Mucosa of descending colon (tissue), 3 donors: ENCODE results near the gene ZNF689. TPM values are rescaled to one million over a fixed set of nuclear protein-coding genes. Genes with fewer than 3 reads are reported as not detected.
"Not testable (repeated sequence)": the region's sequence is repeated elsewhere in the genome, so short reads cannot be mapped to it uniquely, and the experiment has no call there.

Experiments
- ATAC-seq: fragments of 200-7000 bp; cut with Tn5 transposase; one replicate; pipeline ENCODE4 v1.9.1; 2020; ENCODE audit warnings: mild to moderate bottlenecking, moderate library complexity
- DNase-seq, 3 donors: peaks; one replicate each; pipeline ENCODE4 v3.0.0-alpha.2; 2020
- H3K36me3 ChIP-seq: fragments of 200-600 bp; one replicate; pipeline ENCODE4 v1.8.0; 2021; ENCODE audit warnings: low read depth, mild to moderate bottlenecking
- H3K4me1 ChIP-seq: fragments of 200-600 bp; one replicate; pipeline ENCODE4 v1.8.0; 2021; ENCODE audit warnings: low read depth, mild to moderate bottlenecking
- H3K4me3 ChIP-seq: fragments of 200-600 bp; one replicate; pipeline ENCODE4 v1.8.0; 2021; ENCODE audit warnings: mild to moderate bottlenecking
- H3K9me3 ChIP-seq: fragments of 200-600 bp; one replicate; pipeline ENCODE4 v1.8.0; 2021; ENCODE audit warnings: mild to moderate bottlenecking
- CTCF ChIP-seq: fragments of 200-600 bp; IDR thresholded peaks from one replicate; pipeline ENCODE4 v1.8.0; 2022; ENCODE audit warnings: antibody characterized with exemption, mild to moderate bottlenecking
- intact Hi-C, 2 donors: fragments of 100-400 bp; cut with DNase I in 1 of 2; cut with micrococcal nuclease in 1 of 2; formaldehyde crosslinking; loops; one replicate each; pipeline versions ENCODE4 v1.11.0 to v1.11.1; 2022; cut with DNase I, micrococcal nuclease
- total RNA-seq, 3 donors: library from RNA; stranded (reverse); fragmentation: NEBNext Ultra II Directional in 2 of 3; extraction: Animal tissue kit (Norgen Biotek cat#: 25700) in 2 of 3; gene quantifications; one replicate each; pipeline versions ENCODE4 v1.2.1 to v1.2.4, GENCODE V29; 2021 to 2023
- donor health status: DM: no; HTN: no; CAD: no; lungs with moderate emphysema.
- donor health status: DM: no; HTN: no; CAD: no.
- donor health status: DM: no; HTN: yes; CAD: no.

The ZNF689 gene
- total RNA-seq, 3 donors from 2014 or later, result 7.6 to 10.7 (median 10.5) TPM

- no peak for ATAC-seq
- TF ChIP-seq CTCF, result no peak
- Histone ChIP-seq H3K4me3 (no peak overlapping the region), H3K36me3 (peaks cover 4% of the 10 kb centered on the region), H3K4me1 (peaks cover 1% of the 10 kb centered on the region), H3K9me3 (no peaks in the 10 kb centered on the region)
- DNase-seq, result no peak
- intact Hi-C loops, result no loop called here
Measured at GRCh38 chr16:30603945-30604315, 6.3 kb downstream of the ZNF689 start.

DNA sequence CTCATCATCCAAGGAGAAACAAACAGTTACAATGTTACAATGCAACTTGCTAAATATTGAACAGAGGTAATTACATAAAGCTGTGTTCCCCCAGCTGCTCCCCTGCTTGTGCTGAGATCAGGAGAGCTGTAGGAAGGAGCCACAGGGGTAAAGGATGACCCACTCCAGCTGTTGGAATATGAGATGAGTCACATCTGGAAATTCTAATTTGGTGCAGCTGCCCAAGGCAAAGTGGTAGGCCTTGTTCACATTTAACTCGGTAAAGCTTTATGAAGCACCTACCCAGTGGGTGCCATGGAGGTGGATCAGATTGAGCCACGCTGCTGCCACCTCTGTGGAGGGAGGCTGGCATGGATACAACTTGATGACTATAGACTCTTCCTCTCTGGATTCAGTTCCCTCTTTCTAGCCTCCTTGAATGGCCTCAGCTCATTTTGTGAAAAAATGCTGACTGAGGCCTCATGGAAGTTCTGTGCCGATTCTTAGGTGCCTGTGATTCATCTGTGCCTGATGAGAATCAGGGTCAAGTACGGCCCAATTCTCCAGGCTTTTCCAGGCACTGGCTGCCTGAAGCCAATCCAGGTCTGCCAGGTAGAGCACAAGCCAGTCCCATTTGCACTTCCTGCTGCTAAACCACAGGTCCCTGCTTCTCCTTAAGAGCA lies 7.4 kb downstream of the ZNF689 start:
- DNase-seq (no peak), ATAC-seq (no peak)
- TF ChIP-seq CTCF, result no peak
- H3K36me3 ChIP-seq, result peaks cover 4% of the 10 kb centered on the region
- intact Hi-C loops, result no loop called here
- no peak overlapping the region for H3K4me3 ChIP-seq
- H3K9me3 ChIP-seq, result no peaks in the 10 kb centered on the region
- peaks cover 6% of the 10 kb centered on the region for H3K4me1 ChIP-seq

- peaks cover 4% of the 10 kb centered on the region for H3K36me3 ChIP-seq
- TF ChIP-seq CTCF, result no peak
- ATAC-seq, result no peak
- peaks cover 6% of the 10 kb centered on the region for H3K4me1 ChIP-seq
- no peaks in the 10 kb centered on the region for H3K9me3 ChIP-seq
- intact Hi-C loops, result no loop called here
- no peak overlapping the region for H3K4me3 ChIP-seq
- no peak for DNase-seq
Measured at GRCh38 chr16:30601966-30602365, 8.2 kb downstream of the ZNF689 start.

DNA sequence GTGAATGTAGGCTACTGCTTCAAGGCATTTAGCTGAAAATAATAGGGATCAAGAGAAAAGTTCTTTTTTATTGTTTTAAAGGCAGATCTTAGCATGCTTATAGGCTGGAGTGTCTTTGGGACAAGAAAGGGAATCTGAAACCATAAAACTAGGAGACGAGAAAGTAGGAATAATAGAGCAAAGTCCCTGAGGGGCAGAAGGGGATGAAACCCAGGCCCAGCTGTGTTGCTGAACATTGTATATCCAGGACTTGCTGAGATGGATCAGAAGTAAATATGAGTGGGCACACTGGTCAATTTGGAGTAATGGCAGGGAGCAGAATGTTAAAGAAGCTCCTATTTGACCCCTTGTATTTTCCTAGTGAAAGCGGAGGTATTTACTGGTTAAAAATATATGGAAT lies 9.3 kb downstream of the ZNF689 start:
- TF ChIP-seq CTCF, result no peak
- Histone ChIP-seq H3K9me3 (no peaks in the 10 kb centered on the region), H3K4me3 (no peak overlapping the region), H3K4me1 (peaks cover 6% of the 10 kb centered on the region), H3K36me3 (peaks cover 4% of the 10 kb centered on the region)
- DNase-seq (no peak), ATAC-seq (no peak)
- intact Hi-C loops, result no loop called here

DNA sequence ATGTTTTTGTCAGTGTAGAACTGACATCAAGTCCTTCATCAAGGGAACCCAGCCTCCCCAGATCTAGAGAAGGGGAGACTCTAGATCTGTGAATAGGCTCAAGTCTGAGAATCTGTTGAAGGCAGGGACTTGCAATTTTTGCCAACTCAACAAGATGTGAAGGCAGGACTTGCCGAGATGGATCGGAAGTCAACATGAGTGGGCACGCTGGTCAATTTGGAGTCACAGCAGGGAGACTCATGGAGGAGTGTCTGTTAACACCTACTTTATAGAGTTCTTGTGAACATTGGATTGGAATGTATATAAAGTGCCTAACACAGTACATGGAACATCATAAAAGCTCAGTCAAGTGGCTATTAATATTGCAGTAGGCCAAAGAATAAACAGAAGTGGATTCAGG lies 10.0 kb downstream of the ZNF689 start:
- TF ChIP-seq CTCF, result no peak
- intact Hi-C loops, result no loop called here

DNA sequence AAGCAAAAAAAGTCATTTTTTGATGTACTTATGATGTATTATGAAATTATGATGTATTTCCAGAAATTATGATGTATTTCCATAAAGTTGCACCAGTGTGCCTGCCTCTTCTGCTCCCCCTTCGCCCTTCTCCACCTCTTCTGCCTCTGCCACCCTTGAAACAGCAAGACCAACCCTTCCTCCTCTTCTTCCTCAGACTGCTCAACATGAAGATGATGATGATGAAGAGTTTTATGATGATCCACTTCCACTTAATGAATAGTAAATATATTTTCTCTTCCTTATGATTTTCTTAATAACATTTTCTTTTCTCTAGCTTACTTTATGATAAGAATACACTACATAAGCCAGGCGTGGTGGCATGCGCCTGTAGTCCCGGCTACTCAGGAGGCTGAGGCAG lies 17.3 kb downstream of the ZNF689 start:
- Histone ChIP-seq H3K4me1 (peaks cover 5% of the 10 kb centered on the region), H3K36me3 (no peaks in the 10 kb centered on the region), H3K4me3 (no peak overlapping the region), H3K9me3 (no peaks in the 10 kb centered on the region)
- intact Hi-C loops, result no loop called here
- DNase-seq, result no peak
- TF ChIP-seq CTCF, result no peak
- ATAC-seq, result no peak

More for the DNA sequence above, 10.0 kb downstream of the ZNF689 start:
- ATAC-seq (no peak), DNase-seq (no peak)
- Histone ChIP-seq H3K9me3 (no peaks in the 10 kb centered on the region), H3K36me3 (peaks cover 4% of the 10 kb centered on the region), H3K4me3 (no peak overlapping the region), H3K4me1 (peaks cover 6% of the 10 kb centered on the region)

GRCh38 chr16:30590869-30591268 lies 19.3 kb downstream of the ZNF689 start:
- H3K4me1 ChIP-seq, H3K4me3 ChIP-seq, H3K36me3 ChIP-seq, H3K9me3 ChIP-seq, ATAC-seq, intact Hi-C loops: not testable (repeated sequence)
- peak in 1 of 3 donors; percentile 12 for DNase-seq

DNA sequence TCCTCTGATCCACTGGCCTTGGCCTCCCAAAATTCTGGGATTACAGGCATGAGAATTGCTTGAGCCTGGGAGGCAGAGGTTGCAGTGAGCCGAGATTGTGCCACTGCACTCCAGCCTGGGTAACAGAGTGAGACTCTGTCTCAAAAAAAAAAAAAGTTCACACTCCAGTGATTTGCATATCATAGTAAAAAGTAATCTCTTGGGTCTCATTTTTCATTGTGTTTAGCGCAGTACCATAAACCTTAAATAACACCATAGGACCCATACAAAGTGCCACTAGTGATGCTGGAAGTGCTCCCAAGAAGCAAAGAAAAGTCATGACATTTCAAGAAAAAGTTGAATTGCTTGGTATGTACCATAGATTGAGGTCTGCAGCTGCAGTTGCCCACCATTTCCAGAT lies 20.6 kb downstream of the ZNF689 start:
- H3K4me3 ChIP-seq, intact Hi-C loops, ATAC-seq, DNase-seq, H3K36me3 ChIP-seq, H3K9me3 ChIP-seq: not testable (repeated sequence)
- peaks cover 10% of the 10 kb centered on the region for H3K4me1 ChIP-seq
